Fibroblast of lung (primary cell): ENCODE results near the gene TUBA4A. TPM values are rescaled to one million over a fixed set of nuclear protein-coding genes. Genes with fewer than 3 reads are reported as not detected.

Experiments
- polyA plus RNA-seq, 2 donors: library from polyadenylated mRNA; depleted of rRNA in 1 of 2; stranded (reverse) in 1 of 2; unstranded in 1 of 2; fragments of >200 nt; gene quantifications; 2 replicates each; pipeline ENCODE4 v1.2.1, GENCODE V29; 2011 to 2012; ENCODE audit warnings: missing spikeins in 1 of 2
- total RNA-seq: library from RNA; depleted of rRNA; stranded (reverse); fragments of >200 nt; gene quantifications from 2 replicates; pipeline ENCODE4 v1.2.1, GENCODE V29; 2014

TUBA4A gene
- total and polyA plus RNA-seq, 2 donors (not counting 1 experiment from before 2014, with no cell fraction given) = 5.6 to 14.7 TPM

Other genes with a start within 250 kb of the TUBA4A start
- not detected in 2 replicates for gene CFAP65, start 212.4 kb downstream of the TUBA4A start, total RNA-seq
- gene CFAP65, start 212.4 kb downstream of the TUBA4A start, polyA plus RNA-seq = not detected in 2 replicates
- gene IHH, start 193.0 kb downstream of the TUBA4A start, total RNA-seq = not detected in 2 replicates
- not detected in 2 replicates for gene IHH, start 193.0 kb downstream of the TUBA4A start, polyA plus RNA-seq
- 20.3 and 22.1 TPM in 2 replicates for gene NHEJ1, start 93.1 kb downstream of the TUBA4A start, total RNA-seq
- 22.3 and 24.8 TPM in 2 replicates for gene NHEJ1, start 93.1 kb downstream of the TUBA4A start, polyA plus RNA-seq
- gene SLC23A3, start 83.9 kb downstream of the TUBA4A start, total RNA-seq = 1.8 and 2.5 TPM in 2 replicates
- 0.29 and 0.52 TPM in 2 replicates for gene SLC23A3, start 83.9 kb downstream of the TUBA4A start, polyA plus RNA-seq
- 22.6 and 33.5 TPM in 2 replicates for gene CNPPD1, start 77.0 kb downstream of the TUBA4A start, total RNA-seq
- gene CNPPD1, start 77.0 kb downstream of the TUBA4A start, polyA plus RNA-seq = 42.2 and 49.4 TPM in 2 replicates
- 88.7 and 95.3 TPM in 2 replicates for gene RETREG2, start 75.6 kb downstream of the TUBA4A start, total RNA-seq
- gene RETREG2, start 75.6 kb downstream of the TUBA4A start, polyA plus RNA-seq = 64.6 and 89.5 TPM in 2 replicates
- gene ZFAND2B, start 47.1 kb downstream of the TUBA4A start, total RNA-seq = 29.3 and 40.0 TPM in 2 replicates
- gene ZFAND2B, start 47.1 kb downstream of the TUBA4A start, polyA plus RNA-seq = 26.8 and 29.9 TPM in 2 replicates
- gene ABCB6, start 35.0 kb downstream of the TUBA4A start, total RNA-seq = 47.0 and 49.5 TPM in 2 replicates
- 12.5 and 14.7 TPM in 2 replicates for gene ABCB6, start 35.0 kb downstream of the TUBA4A start, polyA plus RNA-seq
- 27.2 and 47.2 TPM in 2 replicates for gene ATG9A, start 24.3 kb downstream of the TUBA4A start, total RNA-seq
- 64.5 and 68.2 TPM in 2 replicates for gene ATG9A, start 24.3 kb downstream of the TUBA4A start, polyA plus RNA-seq
- 28.8 and 32.7 TPM in 2 replicates for gene ANKZF1, start 24.1 kb downstream of the TUBA4A start, total RNA-seq
- gene ANKZF1, start 24.1 kb downstream of the TUBA4A start, polyA plus RNA-seq = 9.9 and 13.2 TPM in 2 replicates
- gene GLB1L, start 8.5 kb downstream of the TUBA4A start, total RNA-seq = 28.2 and 47.0 TPM in 2 replicates
- 12.8 and 16.9 TPM in 2 replicates for gene GLB1L, start 8.5 kb downstream of the TUBA4A start, polyA plus RNA-seq
- 26.7 and 30.7 TPM in 2 replicates for gene STK16, start 8.4 kb downstream of the TUBA4A start, total RNA-seq
- gene STK16, start 8.4 kb downstream of the TUBA4A start, polyA plus RNA-seq = 35.7 and 42.8 TPM in 2 replicates
- not detected in 2 replicates for gene TUBA4B, start 675 bp downstream of the TUBA4A start, total RNA-seq
- gene TUBA4B, start 675 bp downstream of the TUBA4A start, polyA plus RNA-seq = not detected in 2 replicates
- gene DNAJB2, start 25.4 kb upstream of the TUBA4A start, total RNA-seq = 55.2 and 81.3 TPM in 2 replicates
- gene DNAJB2, start 25.4 kb upstream of the TUBA4A start, polyA plus RNA-seq = 24.9 and 29.8 TPM in 2 replicates
- gene PTPRN, start 55.5 kb upstream of the TUBA4A start, total RNA-seq = 3.5 and 10.8 TPM in 2 replicates
- gene PTPRN, start 55.5 kb upstream of the TUBA4A start, polyA plus RNA-seq = 0.28 and 0.55 TPM in 2 replicates
- not detected in 2 replicates for gene RESP18, start 78.8 kb upstream of the TUBA4A start, total RNA-seq
- not detected in 2 replicates for gene RESP18, start 78.8 kb upstream of the TUBA4A start, polyA plus RNA-seq
- 69.9 and 72.5 TPM in 2 replicates for gene DNPEP, start 134.0 kb upstream of the TUBA4A start, total RNA-seq
- 38.2 and 44.0 TPM in 2 replicates for gene DNPEP, start 134.0 kb upstream of the TUBA4A start, polyA plus RNA-seq
- gene DES, start 164.5 kb upstream of the TUBA4A start, total RNA-seq = 34.7 and 69.3 TPM in 2 replicates
- 3.8 and 11.0 TPM in 2 replicates for gene DES, start 164.5 kb upstream of the TUBA4A start, polyA plus RNA-seq
- 13.1 and 20.1 TPM in 2 replicates for gene SPEG, start 180.9 kb upstream of the TUBA4A start, total RNA-seq
- 5.6 and 9.5 TPM in 2 replicates for gene SPEG, start 180.9 kb upstream of the TUBA4A start, polyA plus RNA-seq
- gene GMPPA, start 245.0 kb upstream of the TUBA4A start, total RNA-seq = 36.5 and 38.3 TPM in 2 replicates
- gene GMPPA, start 245.0 kb upstream of the TUBA4A start, polyA plus RNA-seq = 59.7 and 72.4 TPM in 2 replicates